Astrocyte (in vitro differentiated cells and primary cell): Measurements from ENCODE around the gene FFAR1.

Experiments
- CTCF ChIP-seq: IDR thresholded peaks from 2 replicates; pipeline ENCODE4 v1.5.1; 2011; ENCODE audit warnings: low read depth, mild to moderate bottlenecking, inconsistent platforms, low read length, moderate library complexity; ENCODE audit not compliant: insufficient read depth
- EZH2 ChIP-seq: IDR thresholded peaks from 2 replicates; pipeline ENCODE4 v1.6.1; 2012; ENCODE audit warnings: mild to moderate bottlenecking, low read length, inconsistent platforms; ENCODE audit not compliant: insufficient read depth

- TF ChIP-seq CTCF (no peak), EZH2 (no peak)
Observed at GRCh38 chr19:35308910-35309309, 38.8 kb upstream of the FFAR1 start.
